ENCODE measurements around the gene IL11RA.
A peak's percentile ranks its signal among the peaks of the same experiment; 100 is the strongest.

IL11RA gene

GRCh38 chr9:34624475-34625185 lies 27.4 kb upstream of the IL11RA start:
- Mint-ChIP-seq H3K27me3 (peaks cover 79% of the 10 kb centered on the region), H3K4me3 (no peak overlapping the region), H3K4me1 (peaks cover 42% of the 10 kb centered on the region), H3K27ac (no peak overlapping the region), H3K36me3 (no peaks in the 10 kb centered on the region), H3K9me3 (no peaks in the 10 kb centered on the region)
- no peak for ATAC-seq

GRCh38 chr9:34625186-34625486 lies 26.8 kb upstream of the IL11RA start:
- Mint-ChIP-seq H3K27me3 (peaks cover 84% of the 10 kb centered on the region), H3K4me3 (no peak overlapping the region), H3K9me3 (no peaks in the 10 kb centered on the region), H3K27ac (no peak overlapping the region), H3K4me1 (peaks cover 37% of the 10 kb centered on the region), H3K36me3 (no peaks in the 10 kb centered on the region)
- ATAC-seq = no peak

- H3K4me1 Mint-ChIP-seq = peaks cover 29% of the 10 kb centered on the region
- no peak for ATAC-seq
- peak overlapping the region; percentile 3 for H3K27ac Mint-ChIP-seq
- peak overlapping the region; percentile 75 for H3K4me3 Mint-ChIP-seq
- peaks cover 74% of the 10 kb centered on the region for H3K27me3 Mint-ChIP-seq
- no peaks in the 10 kb centered on the region for H3K9me3 Mint-ChIP-seq
- no peaks in the 10 kb centered on the region for H3K36me3 Mint-ChIP-seq
Observed at GRCh38 chr9:34627716-34628655, 24.0 kb upstream of the IL11RA start.

DNA sequence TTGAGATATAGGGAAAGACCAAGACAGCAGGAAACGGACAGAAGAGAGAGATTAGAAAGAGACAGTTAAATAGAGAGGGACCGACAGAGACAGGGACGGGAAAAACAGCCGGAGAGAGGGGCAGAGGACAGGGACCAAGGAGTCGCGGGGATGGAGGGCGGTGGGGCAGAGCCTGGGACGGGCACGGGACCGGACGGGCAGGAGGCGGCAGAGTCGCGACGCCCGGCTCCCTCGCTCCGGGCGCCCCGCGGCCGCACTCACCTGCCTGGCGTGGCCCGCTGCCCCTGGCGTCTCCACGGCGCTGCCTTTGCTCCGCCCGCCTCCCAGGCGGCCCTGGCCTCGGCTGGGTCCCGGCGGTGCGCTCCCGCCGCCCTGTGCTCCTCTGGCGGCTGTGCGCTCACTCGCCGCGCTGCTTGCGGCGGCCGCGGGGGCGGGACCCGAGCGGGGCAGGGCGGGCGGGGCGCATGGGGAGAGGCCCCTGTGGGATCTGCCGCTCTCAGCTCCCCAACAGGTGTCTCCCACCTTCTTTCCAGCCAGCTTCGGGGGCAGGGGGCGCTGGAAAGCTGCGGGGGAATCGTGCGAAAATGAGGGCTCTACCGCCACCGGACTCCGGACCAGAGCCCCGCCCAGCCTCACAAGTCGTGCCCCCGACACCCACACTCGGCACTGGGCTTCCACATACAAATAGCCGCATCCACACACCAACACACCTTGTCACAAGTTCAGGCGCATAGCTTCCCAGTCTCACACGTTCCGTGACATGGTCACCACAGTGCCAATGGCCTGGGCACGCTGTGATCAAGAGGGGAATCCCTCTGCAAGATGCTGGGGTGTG lies 23.1 kb upstream of the IL11RA start, which contains the start of gene ARID3C:
ARID3C (minus strand) TSS at position 411 of the 835 bp plus-strand sequence. CDS start 1,052 bp downstream, outside the sequence.
- Mint-ChIP-seq H3K9me3 (no peaks in the 10 kb centered on the region), H3K4me1 (peaks cover 23% of the 10 kb centered on the region), H3K27ac (peak within 1 kb of the TSS; percentile 3), H3K4me3 (peak within 1 kb of the TSS; percentile 75), H3K27me3 (peaks cover 65% of the 10 kb centered on the region), H3K36me3 (no peaks in the 10 kb centered on the region)
- peak; percentile 82 for ATAC-seq

DNA sequence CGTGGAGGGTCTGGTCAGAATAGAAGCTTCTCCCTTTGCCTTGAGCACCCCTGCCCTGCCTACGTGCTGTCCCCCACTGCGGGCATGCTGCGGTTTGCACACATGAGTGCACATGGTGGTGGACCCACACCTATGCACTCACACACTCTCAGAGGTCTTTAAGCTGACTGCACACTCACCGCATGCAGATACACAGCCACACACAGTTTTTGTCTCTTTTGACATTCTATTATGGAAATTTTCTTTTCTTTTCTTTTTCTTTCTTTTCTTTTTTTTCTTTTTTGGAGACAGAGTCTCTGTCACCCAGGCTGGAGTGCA lies 22.5 kb upstream of the IL11RA start:
- Mint-ChIP-seq H3K27ac (no peak overlapping the region), H3K4me1 (peaks cover 24% of the 10 kb centered on the region), H3K27me3 (peaks cover 62% of the 10 kb centered on the region), H3K36me3 (no peaks in the 10 kb centered on the region), H3K9me3 (no peaks in the 10 kb centered on the region), H3K4me3 (peak overlapping the region; percentile 74)
- no peak for ATAC-seq

GRCh38 chr9:34630402-34631154 lies 21.4 kb upstream of the IL11RA start:
- peak overlapping the region; percentile 11 for H3K4me3 Mint-ChIP-seq
- no peak for ATAC-seq
- no peak overlapping the region for H3K27ac Mint-ChIP-seq
- no peaks in the 10 kb centered on the region for H3K9me3 Mint-ChIP-seq
- H3K27me3 Mint-ChIP-seq = peaks cover 53% of the 10 kb centered on the region
- H3K36me3 Mint-ChIP-seq = peaks cover 10% of the 10 kb centered on the region
- peaks cover 29% of the 10 kb centered on the region for H3K4me1 Mint-ChIP-seq

- H3K4me3 Mint-ChIP-seq = no peak overlapping the region
- H3K36me3 Mint-ChIP-seq = peaks cover 11% of the 10 kb centered on the region
- H3K27me3 Mint-ChIP-seq = peaks cover 27% of the 10 kb centered on the region
- H3K4me1 Mint-ChIP-seq = peaks cover 44% of the 10 kb centered on the region
- no peaks in the 10 kb centered on the region for H3K9me3 Mint-ChIP-seq
- ATAC-seq = no peak
- H3K27ac Mint-ChIP-seq = no peak overlapping the region
Observed at GRCh38 chr9:34633166-34633565, 18.8 kb upstream of the IL11RA start.

DNA sequence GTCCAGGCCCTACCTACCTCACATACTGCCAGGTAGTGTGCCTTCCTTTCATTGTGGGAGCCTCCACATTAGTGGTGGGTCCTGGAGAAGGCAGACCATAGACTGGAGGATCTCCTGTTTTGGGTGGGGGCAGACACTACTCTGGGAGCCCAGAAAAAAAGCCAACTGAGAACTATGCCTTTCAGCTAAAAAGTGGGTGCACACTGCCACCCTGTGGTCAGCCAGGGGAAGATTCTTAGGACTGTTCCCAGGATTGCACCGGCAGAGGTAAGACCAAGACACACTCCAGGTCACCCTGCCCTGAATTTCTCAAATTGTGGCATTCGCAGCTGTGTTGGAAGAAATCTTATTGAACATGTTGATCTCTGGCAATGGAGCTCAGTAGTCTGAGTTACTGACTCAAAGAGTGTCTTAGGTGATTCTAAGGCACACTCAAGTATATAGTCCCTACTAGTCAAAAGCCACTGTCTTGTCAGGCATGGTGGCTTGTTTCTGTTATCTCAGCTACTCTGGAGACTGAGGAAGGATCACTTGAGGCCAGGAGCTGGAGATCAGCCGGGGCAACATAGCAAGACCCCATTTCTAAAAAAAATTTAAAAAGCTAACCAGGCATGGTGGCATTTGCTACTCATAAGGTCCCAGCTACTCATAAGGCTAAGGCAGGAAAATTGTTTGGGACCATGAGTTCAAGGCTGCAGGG lies 18.0 kb upstream of the IL11RA start:
- Mint-ChIP-seq H3K27me3 (peaks cover 19% of the 10 kb centered on the region), H3K27ac (no peak overlapping the region), H3K9me3 (no peaks in the 10 kb centered on the region), H3K36me3 (peaks cover 11% of the 10 kb centered on the region), H3K4me1 (peaks cover 42% of the 10 kb centered on the region), H3K4me3 (no peak overlapping the region)
- peak; percentile 20 for ATAC-seq

- Mint-ChIP-seq H3K27ac (no peak overlapping the region), H3K36me3 (peaks cover 11% of the 10 kb centered on the region), H3K9me3 (no peaks in the 10 kb centered on the region), H3K4me1 (peaks cover 36% of the 10 kb centered on the region), H3K4me3 (no peak overlapping the region), H3K27me3 (peaks cover 12% of the 10 kb centered on the region)
- ATAC-seq = no peak
Observed at GRCh38 chr9:34634551-34635248, 17.3 kb upstream of the IL11RA start.

- H3K27me3 Mint-ChIP-seq = peaks cover 4% of the 10 kb centered on the region
- peak overlapping the region; percentile 6 for H3K4me3 Mint-ChIP-seq
- H3K36me3 Mint-ChIP-seq = peaks cover 11% of the 10 kb centered on the region
- H3K9me3 Mint-ChIP-seq = no peaks in the 10 kb centered on the region
- ATAC-seq = no peak
- no peak overlapping the region for H3K27ac Mint-ChIP-seq
- peaks cover 36% of the 10 kb centered on the region for H3K4me1 Mint-ChIP-seq
Observed at GRCh38 chr9:34635556-34635955, 16.4 kb upstream of the IL11RA start.

DNA sequence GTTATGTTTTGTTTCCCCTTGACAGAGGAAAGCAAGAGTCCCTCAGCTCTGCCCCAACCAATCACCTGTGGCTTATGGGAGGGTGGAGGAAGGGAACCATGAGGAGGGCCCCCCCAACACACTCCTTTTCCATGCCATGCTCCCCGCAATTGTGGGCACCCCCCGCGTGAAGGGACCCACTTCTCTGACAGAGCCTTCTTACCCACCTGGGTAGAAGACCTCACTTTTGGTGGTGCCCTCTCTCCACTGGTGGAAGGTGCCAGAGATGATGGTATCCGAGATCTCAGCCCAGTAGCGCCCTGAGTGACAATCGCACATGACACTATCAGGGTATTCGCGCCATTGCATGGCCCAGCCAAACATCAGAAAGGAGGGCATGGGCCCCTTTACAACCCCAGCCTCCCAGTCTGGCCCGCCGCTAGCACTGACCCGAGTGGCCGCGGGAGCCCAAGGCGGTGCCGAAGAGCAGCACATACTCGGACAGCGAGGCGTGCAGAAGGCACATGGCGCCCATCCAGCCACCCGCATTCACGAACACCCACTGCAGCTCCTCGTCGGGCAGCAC lies 15.1 kb upstream of the IL11RA start:
- no peaks in the 10 kb centered on the region for H3K27me3 Mint-ChIP-seq
- peaks cover 11% of the 10 kb centered on the region for H3K36me3 Mint-ChIP-seq
- no peak for ATAC-seq
- peak overlapping the region; percentile 95 for H3K27ac Mint-ChIP-seq
- peaks cover 36% of the 10 kb centered on the region for H3K4me1 Mint-ChIP-seq
- peak overlapping the region; percentile 77 for H3K4me3 Mint-ChIP-seq
- H3K9me3 Mint-ChIP-seq = no peaks in the 10 kb centered on the region

DNA sequence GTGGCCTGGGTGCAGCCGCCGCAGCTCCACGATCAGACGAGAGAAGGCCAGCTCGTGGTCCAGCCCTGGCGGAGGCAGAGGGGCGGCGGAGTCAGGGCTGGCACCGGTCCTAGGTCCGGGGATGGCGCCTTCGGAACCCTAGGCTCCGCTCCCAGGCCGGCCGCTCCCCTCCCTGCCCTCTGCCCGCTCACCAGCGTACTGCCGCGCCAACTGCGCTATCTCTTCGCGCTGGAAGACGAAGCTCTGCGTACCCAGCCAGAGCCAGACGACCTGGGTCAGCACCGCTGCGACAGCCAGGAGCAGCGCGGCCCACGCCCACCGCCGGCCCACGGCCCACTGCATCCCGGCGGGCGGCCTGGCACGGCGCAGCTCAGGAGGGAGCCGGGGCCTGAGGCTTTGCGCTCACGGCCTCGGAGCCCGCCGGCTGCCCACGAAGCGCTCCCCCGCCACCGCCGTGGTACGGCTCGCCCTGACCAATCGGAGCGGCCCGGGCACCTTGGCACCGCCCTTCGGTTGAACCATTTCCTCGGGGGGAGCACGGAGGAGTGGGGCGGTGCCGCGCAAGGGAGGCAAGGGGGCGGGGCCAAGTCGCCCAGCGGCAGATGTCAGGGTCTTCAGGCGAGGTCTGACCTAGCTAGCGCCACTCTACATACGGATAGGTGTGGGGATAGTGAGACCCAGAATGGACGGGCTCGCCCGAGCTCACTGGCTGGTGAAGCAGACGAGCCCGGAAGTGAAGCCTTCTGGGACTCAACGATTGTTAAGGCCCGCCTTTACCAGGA lies 14.4 kb upstream of the IL11RA start, which contains the start of gene SIGMAR1:
SIGMAR1 (minus strand) TSS at position 432 of the 782 bp plus-strand sequence; CDS start at position 342, 90 bp downstream.
- H3K36me3 Mint-ChIP-seq = peaks cover 11% of the 10 kb centered on the region
- H3K4me1 Mint-ChIP-seq = peaks cover 36% of the 10 kb centered on the region
- ATAC-seq = peak; percentile 98
- H3K4me3 Mint-ChIP-seq = peak within 1 kb of the TSS; percentile 77
- H3K27me3 Mint-ChIP-seq = no peaks in the 10 kb centered on the region
- peak within 1 kb of the TSS; percentile 95 for H3K27ac Mint-ChIP-seq
- H3K9me3 Mint-ChIP-seq = no peaks in the 10 kb centered on the region

DNA sequence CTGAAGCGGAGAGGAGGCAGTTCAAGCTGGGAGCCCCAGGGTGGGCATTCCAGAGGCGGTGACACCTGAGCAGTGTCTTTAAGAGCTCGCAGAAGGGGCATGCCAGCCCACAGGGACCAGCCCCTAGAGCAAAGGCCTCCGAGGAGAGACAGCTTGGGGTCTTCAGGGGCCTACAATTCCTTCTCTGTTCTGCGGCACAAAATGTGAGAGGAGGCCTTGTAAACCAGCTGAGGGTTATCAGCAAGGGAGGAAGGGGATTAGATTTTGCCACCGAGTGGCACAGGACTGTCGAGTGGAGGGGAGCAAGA lies 13.9 kb upstream of the IL11RA start:
- Mint-ChIP-seq H3K36me3 (peaks cover 11% of the 10 kb centered on the region), H3K27ac (peak overlapping the region; percentile 95), H3K27me3 (no peaks in the 10 kb centered on the region), H3K4me3 (peak overlapping the region; percentile 77), H3K4me1 (peaks cover 36% of the 10 kb centered on the region), H3K9me3 (no peaks in the 10 kb centered on the region)
- ATAC-seq = no peak
